NB4 (cell line): ENCODE results near the gene HYDIN.
"Not testable (repeated sequence)": the region's sequence is repeated elsewhere in the genome, so short reads cannot be mapped to it uniquely, and the experiment has no call there.

ENCODE experiments used
- MYC ChIP-seq: IDR thresholded peaks from 2 replicates; pipeline ENCODE4 v1.6.1; 2011; ENCODE audit warnings: low read depth, low read length
- POLR2A ChIP-seq: IDR thresholded peaks from 2 replicates; pipeline ENCODE4 v1.6.1; 2011; ENCODE audit warnings: mild to moderate bottlenecking; ENCODE audit not compliant: insufficient read length; ENCODE audit errors: extremely low read depth
- TF ChIP-seq, protein P1 (sequence below): IDR thresholded peaks from one replicate; pipeline ENCODE4 v1.5.1; 2012; ENCODE audit warnings: low read depth, low read length

DNA sequence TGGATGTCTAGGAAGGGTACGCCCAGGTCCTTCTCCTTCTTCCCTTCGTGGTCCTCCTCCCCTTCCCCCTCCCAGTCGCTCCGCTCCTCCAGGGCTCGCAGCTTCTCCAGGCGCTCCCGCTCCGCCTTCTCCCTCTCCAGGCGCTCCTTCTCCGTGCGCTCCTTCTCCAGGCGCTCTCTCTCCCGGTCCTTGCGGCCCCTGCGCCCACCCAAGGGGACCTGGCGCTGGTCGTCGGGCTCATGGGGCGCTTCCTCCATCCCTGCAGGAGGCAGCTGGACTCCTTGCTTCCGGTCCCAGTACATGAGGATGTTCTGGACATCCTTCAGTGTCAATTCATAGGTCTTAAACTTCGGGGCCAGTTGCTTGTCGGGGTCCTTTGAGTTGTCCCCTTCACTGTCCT is 309.9 kb downstream of the HYDIN start:
- TF ChIP-seq, protein P1, sequence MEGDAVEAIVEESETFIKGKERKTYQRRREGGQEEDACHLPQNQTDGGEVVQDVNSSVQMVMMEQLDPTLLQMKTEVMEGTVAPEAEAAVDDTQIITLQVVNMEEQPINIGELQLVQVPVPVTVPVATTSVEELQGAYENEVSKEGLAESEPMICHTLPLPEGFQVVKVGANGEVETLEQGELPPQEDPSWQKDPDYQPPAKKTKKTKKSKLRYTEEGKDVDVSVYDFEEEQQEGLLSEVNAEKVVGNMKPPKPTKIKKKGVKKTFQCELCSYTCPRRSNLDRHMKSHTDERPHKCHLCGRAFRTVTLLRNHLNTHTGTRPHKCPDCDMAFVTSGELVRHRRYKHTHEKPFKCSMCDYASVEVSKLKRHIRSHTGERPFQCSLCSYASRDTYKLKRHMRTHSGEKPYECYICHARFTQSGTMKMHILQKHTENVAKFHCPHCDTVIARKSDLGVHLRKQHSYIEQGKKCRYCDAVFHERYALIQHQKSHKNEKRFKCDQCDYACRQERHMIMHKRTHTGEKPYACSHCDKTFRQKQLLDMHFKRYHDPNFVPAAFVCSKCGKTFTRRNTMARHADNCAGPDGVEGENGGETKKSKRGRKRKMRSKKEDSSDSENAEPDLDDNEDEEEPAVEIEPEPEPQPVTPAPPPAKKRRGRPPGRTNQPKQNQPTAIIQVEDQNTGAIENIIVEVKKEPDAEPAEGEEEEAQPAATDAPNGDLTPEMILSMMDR, result not testable (repeated sequence)
- not testable (repeated sequence) for TF ChIP-seq POLR2A, MYC
